HG02852 (cell line): Measurements from ENCODE around the gene HGS.
A peak's percentile ranks its signal among the peaks of the same experiment; 100 is the strongest.
"Not testable (repeated sequence)": the region's sequence is repeated elsewhere in the genome, so short reads cannot be mapped to it uniquely, and the experiment has no call there.

Experiments used
- ATAC-seq: cut with Tn5 transposase; IDR thresholded peaks from one replicate; pipeline ENCODE4 v1.9.1; 2021; ENCODE audit warnings: mild to moderate bottlenecking, moderate library complexity; ENCODE audit not compliant: unreplicated experiment

The HGS gene

GRCh38 chr17:81655378-81656117 is 28.3 kb upstream of the HGS start:
- ATAC-seq: no peak

GRCh38 chr17:81656118-81656743 is 27.6 kb upstream of the HGS start, which contains the start of gene PDE6G:
Gene PDE6G (minus strand): TSS chr17:81656542. CDS start chr17:81653305, 3,237 bp downstream.
- no peak for ATAC-seq

- no peak for ATAC-seq
Observed at GRCh38 chr17:81656835-81657234, 27.0 kb upstream of the HGS start.

GRCh38 chr17:81659038-81659437 is 24.8 kb upstream of the HGS start:
- ATAC-seq: no peak

- ATAC-seq: no peak
Observed at GRCh38 chr17:81660441-81660840, 23.4 kb upstream of the HGS start.

GRCh38 chr17:81662002-81662401 is 21.8 kb upstream of the HGS start:
- no peak for ATAC-seq

GRCh38 chr17:81664051-81664470 is 19.8 kb upstream of the HGS start:
- no peak for ATAC-seq

- ATAC-seq: peak; percentile 8
Observed at GRCh38 chr17:81665205-81666091, 18.4 kb upstream of the HGS start.

GRCh38 chr17:81666092-81666341 is 17.8 kb upstream of the HGS start:
- ATAC-seq: no peak

GRCh38 chr17:81666342-81667191 is 17.2 kb upstream of the HGS start, which contains the start of the genes CCDC137 and OXLD1:
Gene CCDC137 (plus strand): TSS chr17:81666737. CDS start chr17:81666767, 30 bp downstream.
Gene OXLD1 (minus strand): TSS chr17:81666605. CDS start chr17:81666577, 28 bp downstream.
- ATAC-seq: peak; percentile 87

- no peak for ATAC-seq
Observed at GRCh38 chr17:81667754-81668153, 16.1 kb upstream of the HGS start.

GRCh38 chr17:81672504-81672903 is 11.3 kb upstream of the HGS start:
- ATAC-seq: no peak

- no peak for ATAC-seq
Observed at GRCh38 chr17:81672954-81673353, 10.9 kb upstream of the HGS start.

GRCh38 chr17:81673561-81674258 is 10.1 kb upstream of the HGS start:
- no peak for ATAC-seq

- ATAC-seq: not testable (repeated sequence)
Observed at GRCh38 chr17:81675515-81676221, 8.1 kb upstream of the HGS start.

GRCh38 chr17:81676906-81677305 is 6.9 kb upstream of the HGS start:
- ATAC-seq: no peak

- no peak for ATAC-seq
Observed at GRCh38 chr17:81680150-81680549, 3.7 kb upstream of the HGS start.

GRCh38 chr17:81681672-81682071 is 2.1 kb upstream of the HGS start:
- ATAC-seq: no peak

- no peak for ATAC-seq
Observed at GRCh38 chr17:81682565-81683207, 1.1 kb upstream of the HGS start.
